ENCODE data around the gene MAST4. TPM values are rescaled to one million over a fixed set of nuclear protein-coding genes. Genes with fewer than 3 reads are reported as not detected.
A peak's percentile ranks its signal among the peaks of the same experiment; 100 is the strongest.

MAST4 gene
- total and polyA plus RNA-seq, 2 of the 4 experiments (the other 2 are of a cell fraction) = 4.8 to 6.8 TPM

DNA sequence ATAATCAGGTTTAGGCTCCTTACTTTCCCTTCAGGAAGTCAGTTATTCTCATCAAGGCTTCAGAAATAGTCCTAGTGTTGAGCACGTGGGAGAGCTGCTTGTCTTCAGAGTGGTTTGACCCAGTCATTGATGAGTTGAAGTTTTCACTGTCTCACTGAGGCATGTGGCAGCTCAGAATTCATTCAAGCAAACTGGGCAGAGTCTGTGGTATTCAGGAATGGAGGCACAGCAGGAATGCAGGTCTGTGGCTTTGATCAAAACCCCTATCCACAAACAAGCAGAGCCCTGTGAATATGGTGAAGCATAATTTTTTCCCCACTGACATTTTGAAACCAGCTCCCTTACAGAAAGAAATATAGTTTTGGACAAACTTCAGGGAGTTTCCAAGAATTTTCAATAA lies 393.1 kb downstream of the MAST4 start:
- 0 out of 2 replicates have a peak overlapping the region, but pooled peaks have one; percentile 1 for H3K18ac ChIP-seq (ENCODE audit: low read depth, low read length)
- dilution Hi-C loops (cut with HindIII; ENCODE audit: low sequenced_read_pairs, unreplicated experiment) = no loop called here
- H3K4me1 ChIP-seq (ENCODE audit: control insufficient read depth, insufficient read depth, low read length) = peaks cover 6% of the 10 kb centered on the region
- peak overlapping the region; percentile 36; the same call in 1 of the 3 replicates for H2BK15ac ChIP-seq (ENCODE audit: low read depth, low read length)
- H3K36me3 ChIP-seq (ENCODE audit: control insufficient read depth, insufficient read depth, low read length) = no peaks in the 10 kb centered on the region
- H2AK5ac ChIP-seq (ENCODE audit: low read depth, low read length) = 0 out of 2 replicates have a peak overlapping the region, but pooled peaks have one; percentile 43
- peak overlapping the region; percentile 51 for H2AFZ ChIP-seq (replicated peaks; ENCODE audit: low read length, poor library complexity)
- no peak overlapping the region for H2BK5ac ChIP-seq (ENCODE audit: low read depth, low read length, poor library complexity, severe bottlenecking)
- H3K9me3 ChIP-seq (ENCODE audit: control insufficient read depth, insufficient read depth, low read length) = no peaks in the 10 kb centered on the region
- no peak overlapping the region for H4K91ac ChIP-seq (ENCODE audit: insufficient read depth, low read depth, low read length)
- peak overlapping the region; percentile 83; the same call in 1 of the 2 replicates for H3K14ac ChIP-seq (replicated peaks; ENCODE audit: low read depth, low read length)
- WGBS, 2 experiments (ENCODE audit: extremely low coverage in 2 of 2, insufficient read length in 1 of 2) = no CpG with 5 or more reads among the region's 1 CpG
- DNase-seq = peak; percentile 51
- in situ Hi-C loops (cut with MboI; ENCODE audit: low sequenced_read_pairs) = no loop called here
- peak overlapping the region; percentile 64; the same call in 1 of the 2 replicates for H3K23ac ChIP-seq (ENCODE audit: low read depth, low read length)
- no peaks in the 10 kb centered on the region for H3K79me1 ChIP-seq (ENCODE audit: low read depth in 1 of 2, low read length in 2 of 2)
- no peak overlapping the region for H4K8ac ChIP-seq (ENCODE audit: low read depth in 2 of 2, low read length in 2 of 2)
- H3K27ac ChIP-seq (ENCODE audit: insufficient read depth, low read length) = no peak overlapping the region
- no peaks in the 10 kb centered on the region for H4K20me1 ChIP-seq (ENCODE audit: insufficient read depth, low read length)
- ATAC-seq (ENCODE audit: low read depth) = peak; percentile 46; the same call in 1 of the 2 replicates
- no peak overlapping the region for H3K56ac ChIP-seq (ENCODE audit: extremely low read depth, insufficient read depth, low read length)
- H3K9me1 ChIP-seq (ENCODE audit: insufficient read depth, low read length) = peaks cover 7% of the 10 kb centered on the region; the same call in 1 of the 2 replicates
- H3K27me3 ChIP-seq (ENCODE audit: control insufficient read depth, insufficient read depth, low read length) = no peaks in the 10 kb centered on the region
- no peak for TF ChIP-seq POLR2A (IDR thresholded peaks at IDR 0.05; ENCODE audit: low read depth, low read length)
- TF ChIP-seq, protein P1, sequence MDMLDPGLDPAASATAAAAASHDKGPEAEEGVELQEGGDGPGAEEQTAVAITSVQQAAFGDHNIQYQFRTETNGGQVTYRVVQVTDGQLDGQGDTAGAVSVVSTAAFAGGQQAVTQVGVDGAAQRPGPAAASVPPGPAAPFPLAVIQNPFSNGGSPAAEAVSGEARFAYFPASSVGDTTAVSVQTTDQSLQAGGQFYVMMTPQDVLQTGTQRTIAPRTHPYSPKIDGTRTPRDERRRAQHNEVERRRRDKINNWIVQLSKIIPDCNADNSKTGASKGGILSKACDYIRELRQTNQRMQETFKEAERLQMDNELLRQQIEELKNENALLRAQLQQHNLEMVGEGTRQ (IDR thresholded peaks at IDR 0.05; ENCODE audit: low read depth, low read length) = no peak
- no peak for TF ChIP-seq FOS (IDR thresholded peaks at IDR 0.05; ENCODE audit: low read depth, low read length)
- no peak overlapping the region for H3K9ac ChIP-seq (ENCODE audit: low read depth, low read length)
- H3K4me3 ChIP-seq (ENCODE audit: insufficient read depth, low read depth, low read length) = no peak overlapping the region
- CTCF ChIA-PET = interaction anchor here (0.9 to 1.7 kb wide), 2 partner anchors 50 to 159 kb away, joined by 3 to 6 read pairs; no protein-coding TSS in a partner anchor
- intact Hi-C loops (cut with micrococcal nuclease) = loop anchor here (2.0 kb wide), 2 partner anchors 106 to 162 kb away; no protein-coding TSS in a partner anchor
- H4K5ac ChIP-seq (ENCODE audit: low read depth, low read length) = no peak overlapping the region
- peak overlapping the region; percentile 25 for H2AK9ac ChIP-seq (replicated peaks; ENCODE audit: low read depth, low read length, poor library complexity)
- H3K4ac ChIP-seq (ENCODE audit: low read depth, low read length) = peak overlapping the region; percentile 38; the same call in 1 of the 2 replicates
- peak overlapping the region; percentile 5 for H2BK20ac ChIP-seq (ENCODE audit: low read depth, low read length)
- POLR2A ChIA-PET (ENCODE audit: unreplicated experiment) = no interaction called here
- H2BK120ac ChIP-seq (ENCODE audit: low read depth, low read length) = peak overlapping the region; percentile 56; the same call in 1 of the 2 replicates
- H3K4me2 ChIP-seq (ENCODE audit: low read depth, low read length) = no peak overlapping the region
- BruUV-seq (replicated peaks) = no TSS peak

All from IMR-90 (cell line).